Sigmoid colon (tissue), 7 donors: Measurements from ENCODE around the gene CEP70. TPM values are rescaled to one million over a fixed set of nuclear protein-coding genes. Genes with fewer than 3 reads are reported as not detected.
"Not testable (repeated sequence)": the region's sequence is repeated elsewhere in the genome, so short reads cannot be mapped to it uniquely, and the experiment has no call there.

Experiments
- DNase-seq: peaks from one replicate; pipeline ENCODE4 v3.0.0-alpha.2; 2019
- H3K27ac ChIP-seq, 4 donors: fragments of 200-600 bp; sonication (generic); one replicate each; pipeline ENCODE4 v1.5.1; 2016 to 2019; ENCODE audit warnings: mild to moderate bottlenecking in 1 of 4
- H3K27me3 ChIP-seq, 3 donors: fragments of 200-600 bp; sonication (generic); one replicate each; pipeline ENCODE4 v1.5.1; 2019; ENCODE audit warnings: mild to moderate bottlenecking in 1 of 3
- H3K36me3 ChIP-seq, 4 donors: fragments of 200-600 bp; sonication (generic); one replicate each; pipeline ENCODE4 v1.5.1; 2016 to 2019
- H3K4me1 ChIP-seq, 4 donors: fragments of 200-600 bp; sonication (generic); one replicate each; pipeline ENCODE4 v1.5.1; 2017 to 2019
- H3K4me3 ChIP-seq, 4 donors: fragments of 200-600 bp; sonication (generic); one replicate each; pipeline ENCODE4 v1.5.1; 2017 to 2019; ENCODE audit warnings: mild to moderate bottlenecking in 2 of 4, moderate library complexity in 1 of 4
- H3K9me3 ChIP-seq, 4 donors: fragments of 200-600 bp in 3 of 4; sonication (generic) in 3 of 4; one replicate each; pipeline versions ENCODE4 v1.5.1 to v1.6.1; 2013 to 2019
- EP300 ChIP-seq, 4 donors: sonication (generic); formaldehyde crosslinking; IDR thresholded peaks; one replicate each; pipeline ENCODE4 v1.6.1; 2017; ENCODE audit warnings: antibody characterized with exemption in 4 of 4
- POLR2A ChIP-seq, 2 donors: fragments of 450-650 bp; IDR thresholded peaks; one replicate each; pipeline ENCODE4 v1.6.1; 2016; ENCODE audit warnings: antibody characterized with exemption in 2 of 2, mild to moderate bottlenecking in 2 of 2, moderate library complexity in 2 of 2
- POLR2AphosphoS5 ChIP-seq, 4 donors: sonication (generic); formaldehyde crosslinking; IDR thresholded peaks; one replicate each; pipeline ENCODE4 v1.6.1; 2017; ENCODE audit warnings: antibody characterized with exemption in 4 of 4
- WGBS, 2 donors: extraction: QIAGEN DNeasy Blood & Tissue Kit; methylation state at CpG; one replicate each; pipeline ENCODE4 v1.1.7; 2013; 5-methylcytosine and 5-hydroxymethylcytosine counted together
- intact Hi-C: fragments of 100-400 bp; cut with DNase I; formaldehyde crosslinking; loops from one replicate; pipeline ENCODE4 v1.15.1; 2023
- polyA plus RNA-seq, 3 donors: library from polyadenylated mRNA; stranded (reverse); fragments of 200-250 nt; gene quantifications; one replicate each; pipeline ENCODE4 v1.2.3, GENCODE V29; 2013
- total RNA-seq, 4 donors: library from RNA; depleted of rRNA; stranded (reverse); fragments of >200 nt; gene quantifications; one replicate each; pipeline ENCODE4 v1.1.0, GENCODE V29; 2016
- TF ChIP-seq, protein P1 (sequence below), 4 experiments: fragments of 450-650 bp in 3 of 4; fragments of 200-600 bp in 1 of 4; IDR thresholded peaks; one replicate each; pipeline ENCODE4 v1.5.1; 2016 to 2019; ENCODE audit warnings: antibody characterized with exemption in 4 of 4, mild to moderate bottlenecking in 3 of 4, moderate library complexity in 2 of 4
- donor health status: healthy with polysubstance abuse.
- donor health status: Bipolar disorder and iron deficiency.
- donor health status: healthy.

Gene CEP70
- total and polyA plus RNA-seq, 7 donors = 12.0 to 77.2 (median 42.6) TPM

DNA sequence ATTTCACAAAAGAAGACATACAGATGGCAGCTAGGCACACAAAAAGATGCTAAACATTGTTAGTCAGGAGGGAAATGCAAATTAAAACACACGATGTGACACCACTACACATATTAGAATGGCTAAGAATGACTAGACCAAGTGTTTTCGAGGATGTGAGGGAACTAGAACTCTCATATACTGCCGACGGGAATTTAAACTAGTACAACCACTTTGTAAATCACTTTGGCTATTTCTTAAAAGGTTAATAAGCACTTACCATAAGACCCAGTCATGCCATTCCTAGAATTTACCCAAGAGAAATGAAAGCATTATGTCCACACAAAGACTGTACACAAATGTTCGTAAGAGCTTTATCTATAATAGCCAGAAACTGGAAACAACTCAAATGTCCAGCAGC, 5.6 kb downstream of the CEP70 start:
- Histone ChIP-seq H3K9me3 (no peaks in the 10 kb centered on the region), H3K36me3 (no peaks in the 10 kb centered on the region), H3K27ac (no peak overlapping the region), H3K4me3 (no peak overlapping the region), H3K27me3 (no peaks in the 10 kb centered on the region), H3K4me1 (peaks cover 0 to 13% (median 10%) of the 10 kb centered on the region in 4 donors)
- intact Hi-C loops = no loop called here
- WGBS, 2 donors = 83 to 88% methylated on average over 5 of the region's 5 CpGs
- TF ChIP-seq EP300 (IDR thresholded peaks at IDR 0.05) (no peak), POLR2A (IDR thresholded peaks at IDR 0.05) (no peak), POLR2AphosphoS5 (IDR thresholded peaks at IDR 0.05) (no peak)
- TF ChIP-seq, protein P1, sequence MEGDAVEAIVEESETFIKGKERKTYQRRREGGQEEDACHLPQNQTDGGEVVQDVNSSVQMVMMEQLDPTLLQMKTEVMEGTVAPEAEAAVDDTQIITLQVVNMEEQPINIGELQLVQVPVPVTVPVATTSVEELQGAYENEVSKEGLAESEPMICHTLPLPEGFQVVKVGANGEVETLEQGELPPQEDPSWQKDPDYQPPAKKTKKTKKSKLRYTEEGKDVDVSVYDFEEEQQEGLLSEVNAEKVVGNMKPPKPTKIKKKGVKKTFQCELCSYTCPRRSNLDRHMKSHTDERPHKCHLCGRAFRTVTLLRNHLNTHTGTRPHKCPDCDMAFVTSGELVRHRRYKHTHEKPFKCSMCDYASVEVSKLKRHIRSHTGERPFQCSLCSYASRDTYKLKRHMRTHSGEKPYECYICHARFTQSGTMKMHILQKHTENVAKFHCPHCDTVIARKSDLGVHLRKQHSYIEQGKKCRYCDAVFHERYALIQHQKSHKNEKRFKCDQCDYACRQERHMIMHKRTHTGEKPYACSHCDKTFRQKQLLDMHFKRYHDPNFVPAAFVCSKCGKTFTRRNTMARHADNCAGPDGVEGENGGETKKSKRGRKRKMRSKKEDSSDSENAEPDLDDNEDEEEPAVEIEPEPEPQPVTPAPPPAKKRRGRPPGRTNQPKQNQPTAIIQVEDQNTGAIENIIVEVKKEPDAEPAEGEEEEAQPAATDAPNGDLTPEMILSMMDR (IDR thresholded peaks at IDR 0.05) = no peak
- no peak for DNase-seq

DNA sequence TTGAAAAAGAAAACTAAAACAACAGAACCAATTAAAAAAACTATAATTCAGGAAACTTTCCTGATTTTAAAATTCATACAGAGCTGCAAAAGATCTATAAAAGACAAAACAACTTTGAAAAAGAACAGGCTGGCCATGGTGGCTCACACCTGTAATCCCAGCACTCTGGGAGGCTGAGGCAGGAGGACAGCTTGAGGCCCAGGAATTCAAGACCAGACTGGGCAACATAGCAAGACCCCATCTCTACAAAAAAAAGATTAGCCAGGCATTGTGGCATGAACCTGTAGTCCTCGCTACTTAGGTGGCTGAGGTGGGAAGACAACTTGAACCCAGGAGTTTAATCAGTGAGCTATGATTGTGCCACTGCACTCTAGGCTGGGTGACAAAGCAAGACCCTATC, 6.7 kb downstream of the CEP70 start:
- no peak overlapping the region for H3K27ac ChIP-seq
- WGBS, 2 donors = 97% methylated on average over 1 of the region's 1 CpG
- no peaks in the 10 kb centered on the region for H3K27me3 ChIP-seq
- no peaks in the 10 kb centered on the region for H3K9me3 ChIP-seq
- TF ChIP-seq POLR2A (IDR thresholded peaks at IDR 0.05) = no peak
- TF ChIP-seq POLR2AphosphoS5 (IDR thresholded peaks at IDR 0.05) = no peak
- no peak for TF ChIP-seq EP300 (IDR thresholded peaks at IDR 0.05)
- TF ChIP-seq, protein P1 (IDR thresholded peaks at IDR 0.05) = no peak
- no peaks in the 10 kb centered on the region for H3K36me3 ChIP-seq
- DNase-seq = no peak
- H3K4me3 ChIP-seq = no peak overlapping the region
- intact Hi-C loops = no loop called here
- H3K4me1 ChIP-seq = peaks cover 0 to 6% (median under 1%) of the 10 kb centered on the region in 4 donors

DNA sequence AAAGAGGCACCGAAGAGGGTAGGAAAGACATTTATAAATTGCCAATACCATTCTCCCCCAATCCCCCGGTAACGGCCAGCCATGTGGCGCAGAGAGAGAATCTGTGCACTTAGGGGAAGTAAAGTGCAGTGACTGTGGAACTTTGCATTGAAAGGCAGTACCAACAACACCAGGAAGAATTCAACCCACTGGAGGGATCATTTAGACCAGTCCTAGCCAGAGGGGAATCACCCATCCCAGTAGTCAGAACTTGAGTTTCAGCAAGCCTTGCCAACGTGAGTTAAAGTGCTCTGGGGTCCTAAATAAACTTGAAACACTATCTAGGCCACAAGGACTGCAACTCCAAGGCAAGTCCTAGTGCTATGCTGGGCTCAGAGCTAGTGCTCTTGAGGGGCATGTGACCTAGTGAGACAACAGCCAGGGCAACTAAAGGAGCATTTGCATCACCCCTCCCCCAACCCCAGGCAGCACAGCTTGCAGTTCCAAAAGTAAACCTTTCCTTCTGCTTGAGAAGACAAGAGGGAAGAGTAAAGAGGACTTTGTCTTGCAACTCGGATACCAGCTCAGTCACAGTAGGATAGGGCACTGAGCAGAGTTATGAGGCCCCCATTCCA, 15.0 kb downstream of the CEP70 start:
- TF ChIP-seq POLR2A (IDR thresholded peaks at IDR 0.05) (no peak), EP300 (IDR thresholded peaks at IDR 0.05) (no peak), POLR2AphosphoS5 (IDR thresholded peaks at IDR 0.05) (no peak)
- TF ChIP-seq, protein P1 (IDR thresholded peaks at IDR 0.05) = no peak
- WGBS, 2 donors = 80 to 88% methylated on average over 6 of the region's 6 CpGs
- Histone ChIP-seq H3K36me3 (peaks cover 0 to 6% (median 2%) of the 10 kb centered on the region in 4 donors), H3K4me3 (no peak overlapping the region), H3K27ac (no peak overlapping the region), H3K4me1 (peaks cover 0 to 7% (median 0%) of the 10 kb centered on the region in 4 donors), H3K9me3 (peaks cover 0 to 1% (median 0%) of the 10 kb centered on the region in 4 donors), H3K27me3 (no peaks in the 10 kb centered on the region)
- intact Hi-C loops = no loop called here
- no peak for DNase-seq

DNA sequence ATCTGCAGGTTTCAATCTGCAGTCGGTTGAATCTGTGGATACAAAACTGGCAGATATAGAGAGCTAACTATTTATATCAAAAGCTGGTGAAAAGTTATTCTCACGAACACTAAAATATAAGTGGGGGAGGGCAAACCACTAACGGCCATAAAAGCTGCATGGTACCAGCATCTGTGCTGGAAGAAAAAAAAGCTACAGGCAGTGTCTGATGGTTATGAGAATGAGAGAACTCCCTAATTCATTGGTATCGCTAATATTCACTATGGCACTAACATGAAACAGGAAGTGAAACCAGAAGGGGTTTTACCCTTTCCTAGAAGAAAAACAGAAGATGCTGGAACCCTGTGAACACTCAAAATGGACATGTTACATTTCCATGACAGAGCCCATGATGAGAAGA, 15.9 kb downstream of the CEP70 start:
- peaks cover 0 to 7% (median 0%) of the 10 kb centered on the region in 4 donors for H3K4me1 ChIP-seq
- 48 to 82% methylated on average over 4 of the region's 4 CpGs for WGBS, 2 donors
- peaks cover 0 to 3% (median 1%) of the 10 kb centered on the region in 4 donors for H3K9me3 ChIP-seq
- peaks cover 0 to 12% (median 4%) of the 10 kb centered on the region in 4 donors for H3K36me3 ChIP-seq
- TF ChIP-seq EP300 (IDR thresholded peaks at IDR 0.05) (no peak), POLR2A (IDR thresholded peaks at IDR 0.05) (no peak), POLR2AphosphoS5 (IDR thresholded peaks at IDR 0.05) (no peak)
- TF ChIP-seq, protein P1 (IDR thresholded peaks at IDR 0.05) = no peak
- no peak overlapping the region for H3K27ac ChIP-seq
- intact Hi-C loops = no loop called here
- no peaks in the 10 kb centered on the region for H3K27me3 ChIP-seq
- DNase-seq = no peak
- no peak overlapping the region for H3K4me3 ChIP-seq

DNA sequence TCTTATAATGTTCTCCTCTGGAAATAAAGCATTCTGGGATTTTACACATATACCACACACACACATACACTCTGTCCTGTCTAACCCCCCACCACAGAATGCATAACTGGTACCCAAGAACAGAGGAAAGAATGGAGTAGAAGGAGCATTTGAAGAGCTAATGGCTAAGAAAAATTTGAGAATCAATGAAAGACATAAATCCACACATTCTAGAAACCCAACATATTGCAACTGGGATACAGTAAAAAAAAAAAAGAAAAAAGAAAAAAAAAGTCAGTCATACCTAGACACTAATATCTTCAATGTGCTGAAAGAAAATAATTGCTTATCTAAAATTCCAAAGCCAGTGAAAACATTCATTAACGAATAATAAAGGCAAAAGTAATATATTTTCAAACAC, 20.9 kb downstream of the CEP70 start:
- intact Hi-C loops = no loop called here

GRCh38 chr3:138569624-138570023, 24.4 kb downstream of the CEP70 start:
- WGBS, 2 donors = 96% methylated on average over 8 of the region's 8 CpGs
- DNase-seq, H3K4me3 ChIP-seq, intact Hi-C loops, H3K9me3 ChIP-seq, H3K27me3 ChIP-seq, H3K4me1 ChIP-seq, H3K27ac ChIP-seq: not testable (repeated sequence)
- H3K36me3 ChIP-seq = peaks cover 0 to 46% (median 5%) of the 10 kb centered on the region in 4 donors

More for the DNA sequence above, 20.9 kb downstream of the CEP70 start:
- 96 to 97% methylated on average over 1 of the region's 1 CpG for WGBS, 2 donors
- Histone ChIP-seq H3K27ac (no peak overlapping the region), H3K4me1 (no peaks in the 10 kb centered on the region), H3K27me3 (no peaks in the 10 kb centered on the region), H3K9me3 (peaks cover 0 to 3% (median 1%) of the 10 kb centered on the region in 4 donors), H3K4me3 (no peak overlapping the region), H3K36me3 (peaks cover 0 to 41% (median 6%) of the 10 kb centered on the region in 4 donors)
- TF ChIP-seq, protein P1 (IDR thresholded peaks at IDR 0.05) = no peak
- TF ChIP-seq POLR2A (IDR thresholded peaks at IDR 0.05) (no peak), POLR2AphosphoS5 (IDR thresholded peaks at IDR 0.05) (no peak), EP300 (IDR thresholded peaks at IDR 0.05) (no peak)
- DNase-seq = no peak
